Stimulated activated CD8-positive, alpha-beta memory T cell treated with anti-CD3 and anti-CD28 coated beads, Interleukin-7, amount 100 ng/mL, for 4 hours (primary cell): ENCODE data around the gene PRDX5.
A peak's percentile ranks its signal among the peaks of the same experiment; 100 is the strongest.

Source experiments
- DNase-seq, 2 donors: peaks; one replicate each; pipeline ENCODE4 v3.0.0-alpha.2; 2020; ENCODE audit warnings: low read depth in 2 of 2

PRDX5 gene

DNA sequence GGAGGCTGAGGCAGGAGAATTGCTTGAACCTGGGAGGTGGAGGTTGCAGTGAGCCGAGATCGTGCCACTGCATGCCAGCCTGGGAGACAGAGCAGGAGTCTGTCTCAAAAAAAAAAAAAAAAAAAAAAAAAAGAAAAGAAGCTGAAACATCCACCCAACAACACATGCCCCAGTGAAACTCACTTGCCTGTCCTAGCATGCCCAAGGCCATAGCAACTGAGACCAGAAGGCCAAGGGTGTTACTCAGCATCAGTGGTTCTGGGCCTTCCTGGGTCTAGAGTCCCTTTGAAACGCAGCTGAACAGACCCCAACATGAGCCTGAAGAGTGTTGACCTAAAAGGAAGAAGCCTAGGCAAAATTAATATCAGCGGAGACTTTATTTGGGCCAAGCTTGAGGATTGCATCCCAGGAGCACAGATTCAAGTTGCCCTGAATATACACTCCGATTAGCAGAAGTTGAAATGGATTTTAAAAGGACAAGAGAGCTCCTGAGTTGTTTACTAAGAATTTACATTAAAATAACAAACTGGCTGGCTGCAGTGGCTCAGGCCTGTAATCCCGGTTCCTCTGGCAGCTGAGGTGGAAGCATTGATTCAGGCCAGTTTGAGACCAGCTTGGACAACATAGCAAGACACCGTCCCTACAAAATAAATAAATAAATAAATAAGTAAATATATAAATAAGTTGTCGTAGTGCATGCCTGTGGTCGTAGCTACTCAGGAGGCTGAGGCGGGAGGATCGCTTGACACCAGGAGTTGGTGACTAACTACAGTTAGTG is 7.0 kb downstream of the PRDX5 start:
- DNase-seq, result no peak

- no peak for DNase-seq
Observed at GRCh38 chr11:64327375-64327774, 9.5 kb downstream of the PRDX5 start.

- DNase-seq, result no peak
Observed at GRCh38 chr11:64327993-64328392, 10.1 kb downstream of the PRDX5 start.

DNA sequence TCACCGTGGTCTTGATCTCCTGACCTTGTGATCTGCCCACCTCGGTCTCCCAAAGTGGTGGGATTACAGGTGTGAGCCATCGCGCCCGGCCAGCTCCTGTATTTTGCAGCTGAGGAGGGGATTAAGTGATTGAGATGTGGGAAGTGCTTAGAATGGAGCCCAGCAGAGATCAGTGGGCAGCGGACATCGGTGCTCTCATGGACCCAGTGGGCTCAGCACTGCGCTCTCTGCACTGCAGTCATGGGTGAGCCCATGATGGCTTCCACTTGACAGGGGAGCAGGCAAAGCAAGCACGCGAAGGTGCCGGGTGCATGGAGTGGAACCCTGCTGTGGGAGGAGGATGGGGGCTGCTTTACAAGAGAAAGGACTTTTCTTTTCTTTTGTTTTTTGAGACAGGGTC is 13.0 kb downstream of the PRDX5 start:
- DNase-seq, result no peak

DNA sequence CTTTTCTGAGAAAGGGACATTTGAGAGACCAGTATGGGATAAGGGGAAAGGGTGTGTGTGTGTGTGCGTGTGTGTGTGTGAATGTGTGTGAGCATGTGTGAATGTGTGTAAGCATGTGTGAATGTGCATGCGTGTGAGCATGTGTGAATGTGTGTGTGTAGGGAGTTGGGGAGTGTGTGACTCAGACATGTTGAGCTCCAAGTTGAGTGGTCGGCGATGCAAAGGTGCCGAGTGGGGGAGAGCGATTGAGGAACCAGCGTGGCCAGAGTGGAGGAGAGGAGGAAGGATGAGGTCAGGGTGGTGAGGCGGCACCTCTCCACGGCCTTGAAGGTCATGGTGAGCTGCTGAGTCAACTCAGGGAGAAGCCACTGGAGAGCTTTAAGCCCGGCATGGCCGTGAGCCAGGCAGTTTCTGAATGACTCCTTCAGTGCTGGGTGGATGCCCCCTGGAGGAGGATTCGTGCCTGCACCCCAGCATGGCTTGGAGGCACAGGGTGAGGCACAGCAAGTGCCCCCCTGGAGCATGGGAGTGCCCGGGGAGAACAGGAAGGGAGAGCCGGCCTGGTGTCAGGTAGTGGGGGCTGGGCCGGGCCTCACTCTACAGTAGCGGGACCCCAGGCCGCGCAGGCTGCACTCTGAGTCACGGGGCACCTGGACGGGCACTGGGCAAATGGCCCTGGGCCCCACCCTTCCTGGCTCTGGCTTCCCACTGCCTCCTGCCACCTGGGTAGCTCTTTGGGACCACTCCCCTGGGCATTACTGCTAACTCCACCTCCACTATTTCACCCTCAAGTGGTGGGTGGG is 13.8 kb downstream of the PRDX5 start:
- peak; percentile 50 to 68 for DNase-seq

GRCh38 chr11:64333556-64333955 is 15.6 kb downstream of the PRDX5 start:
- DNase-seq, result no peak

DNA sequence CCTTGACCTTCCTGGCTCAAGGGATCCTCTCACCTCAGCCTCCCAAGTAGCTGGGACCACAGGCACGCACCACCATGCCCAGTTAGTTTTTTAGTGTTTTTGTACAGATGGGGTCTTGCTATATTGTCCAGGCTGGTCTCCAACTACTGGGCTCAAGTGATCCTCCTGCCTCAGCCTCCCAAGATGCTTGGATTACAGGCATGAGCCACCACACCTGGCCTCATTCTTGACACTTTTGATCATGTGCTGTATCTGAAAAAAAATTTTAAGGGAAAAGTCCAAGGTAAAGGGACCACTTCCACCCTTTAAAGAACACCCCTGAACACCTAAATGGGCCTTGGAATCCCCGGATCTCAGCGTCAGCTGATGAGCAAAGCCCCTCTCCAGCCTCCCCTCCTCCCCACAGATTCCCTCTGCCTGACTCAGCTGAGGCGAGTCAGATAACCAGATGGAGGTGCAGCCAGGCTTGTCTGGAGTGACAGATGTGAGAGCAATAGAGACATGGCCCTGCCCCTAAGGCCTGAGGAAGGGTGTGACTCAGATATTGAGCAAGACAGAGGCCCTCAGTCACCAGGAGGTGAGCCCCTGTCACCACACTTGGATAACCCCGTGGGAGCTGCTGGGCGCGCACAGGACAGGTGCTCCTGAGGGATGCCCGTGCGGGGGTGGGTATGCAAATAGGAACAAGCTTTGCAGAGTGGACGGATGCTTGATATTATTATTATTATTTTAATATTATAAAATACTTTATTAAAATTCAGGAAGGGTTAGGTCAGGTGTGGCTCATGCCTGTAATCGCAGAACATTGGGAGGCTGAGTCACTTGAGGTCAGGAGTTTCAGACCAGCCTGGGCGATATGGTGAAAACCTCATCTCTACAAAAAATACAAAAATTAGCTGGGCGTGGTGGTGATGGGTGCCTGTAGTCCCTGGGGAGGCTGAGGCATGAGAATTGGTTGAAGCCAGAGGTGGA is 17.1 kb downstream of the PRDX5 start:
- no peak for DNase-seq

- no peak for DNase-seq
Observed at GRCh38 chr11:64337538-64338249, 19.8 kb downstream of the PRDX5 start.

GRCh38 chr11:64338716-64339115 is 20.8 kb downstream of the PRDX5 start:
- no peak for DNase-seq

DNA sequence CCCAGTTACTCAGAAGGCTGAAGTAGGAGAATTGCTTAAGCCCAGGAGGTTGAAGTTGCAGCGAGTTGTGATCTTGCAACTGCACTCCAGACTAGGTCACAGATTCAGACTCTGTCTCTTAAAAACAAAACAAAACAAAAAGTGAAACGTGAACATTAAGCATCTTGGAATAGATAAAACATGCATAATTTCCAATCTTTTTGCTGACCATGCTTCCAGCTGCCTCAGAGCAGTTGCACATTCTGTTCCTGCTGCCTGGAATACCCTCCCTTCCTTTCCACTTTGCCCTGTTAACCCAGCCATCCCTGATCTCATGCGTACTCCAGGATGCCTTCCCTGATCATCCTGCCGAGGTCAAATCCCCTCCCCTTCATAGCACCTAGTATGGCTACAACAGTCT is 21.4 kb downstream of the PRDX5 start:
- no peak for DNase-seq

GRCh38 chr11:64339754-64340408 is 22.0 kb downstream of the PRDX5 start, which contains the start of gene CCDC88B:
Gene CCDC88B (plus strand): TSS chr11:64340204. CDS start chr11:64340267, 63 bp downstream.
- DNase-seq, result peak; percentile 65 to 80

GRCh38 chr11:64340671-64341335 is 22.9 kb downstream of the PRDX5 start:
- peak; percentile 73 for DNase-seq

GRCh38 chr11:64341429-64341828 is 23.5 kb downstream of the PRDX5 start:
- no peak for DNase-seq

GRCh38 chr11:64341851-64342791 is 24.2 kb downstream of the PRDX5 start:
- peak; percentile 76 to 78 for DNase-seq

DNA sequence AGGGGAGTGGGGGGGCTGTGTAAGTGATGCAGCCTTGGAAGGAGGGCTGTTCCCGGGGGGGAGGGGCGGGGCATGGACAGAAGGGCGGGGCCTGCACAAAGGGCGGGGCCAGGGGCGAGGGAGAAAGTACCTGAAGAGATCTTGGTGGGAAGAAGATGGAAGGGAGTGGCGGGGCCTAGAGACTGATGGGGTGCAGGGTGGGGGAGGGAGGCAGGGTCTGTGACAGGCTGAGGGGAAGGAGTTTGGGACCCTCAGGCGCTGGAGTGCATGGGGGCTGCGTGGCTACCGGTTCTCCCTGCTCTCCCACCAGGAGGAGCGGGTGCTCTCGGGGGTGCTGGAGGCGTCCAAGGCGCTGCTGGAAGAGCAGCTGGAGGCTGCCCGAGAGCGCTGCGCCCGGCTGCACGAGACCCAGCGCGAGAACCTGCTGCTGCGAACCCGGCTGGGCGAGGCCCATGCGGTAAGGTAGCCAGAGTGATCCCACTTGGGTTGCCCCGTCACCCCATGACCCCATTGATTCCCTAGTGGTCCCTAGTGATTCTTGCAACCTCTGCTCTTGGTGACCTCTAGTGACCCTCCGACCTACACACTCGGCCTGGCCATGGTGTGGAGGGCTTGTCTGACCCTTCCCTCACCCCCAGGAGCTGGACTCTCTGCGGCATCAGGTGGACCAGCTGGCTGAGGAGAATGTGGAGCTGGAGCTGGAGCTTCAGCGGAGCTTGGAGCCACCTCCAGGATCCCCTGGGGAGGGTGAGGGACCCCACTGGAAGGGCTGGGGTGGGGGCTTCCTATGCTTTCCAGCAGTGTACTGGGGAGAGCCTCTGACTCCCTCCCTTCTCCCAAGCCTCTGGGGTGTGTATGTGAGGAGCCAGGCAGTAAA is 25.2 kb downstream of the PRDX5 start:
- no peak for DNase-seq

DNA sequence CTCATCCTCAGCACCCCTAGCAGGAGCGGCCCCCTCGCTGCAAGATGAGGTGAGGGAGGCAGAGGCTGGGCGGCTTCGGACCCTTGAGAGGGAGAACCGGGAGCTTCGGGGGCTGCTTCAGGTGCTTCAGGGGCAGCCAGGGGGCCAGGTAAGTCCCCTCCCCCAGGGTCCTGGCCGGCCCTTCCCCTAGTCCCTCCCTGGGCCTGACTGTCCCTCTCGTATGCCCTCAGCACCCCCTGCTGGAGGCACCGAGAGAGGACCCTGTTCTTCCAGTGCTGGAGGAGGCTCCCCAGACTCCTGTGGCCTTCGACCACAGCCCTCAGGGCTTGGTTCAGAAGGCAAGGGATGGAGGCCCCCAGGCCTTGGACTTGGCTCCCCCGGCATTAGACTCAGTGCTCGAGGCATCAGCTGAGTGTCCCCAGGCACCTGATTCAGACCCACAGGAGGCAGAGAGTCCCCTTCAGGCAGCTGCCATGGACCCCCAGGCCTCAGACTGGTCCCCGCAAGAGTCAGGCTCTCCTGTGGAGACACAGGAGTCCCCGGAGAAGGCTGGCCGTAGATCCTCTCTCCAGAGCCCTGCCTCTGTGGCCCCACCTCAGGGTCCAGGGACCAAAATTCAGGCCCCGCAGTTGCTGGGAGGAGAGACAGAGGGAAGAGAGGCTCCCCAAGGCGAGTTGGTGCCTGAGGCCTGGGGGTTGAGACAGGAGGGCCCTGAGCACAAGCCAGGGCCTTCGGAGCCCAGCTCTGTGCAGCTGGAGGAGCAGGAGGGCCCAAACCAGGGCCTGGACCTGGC is 26.0 kb downstream of the PRDX5 start:
- no peak for DNase-seq

GRCh38 chr11:64344787-64345186 is 26.9 kb downstream of the PRDX5 start:
- no peak for DNase-seq
